Astrocyte of the spinal cord (primary cell): ENCODE data around the gene TGFBR3L.
A peak's percentile ranks its signal among the peaks of the same experiment; 100 is the strongest.
"Not testable (repeated sequence)": the region's sequence is repeated elsewhere in the genome, so short reads cannot be mapped to it uniquely, and the experiment has no call there.

ENCODE experiments used
- DNase-seq: peaks from one replicate; pipeline ENCODE4 v3.0.0; 2011; ENCODE audit warnings: low read depth, low spot score
- H3K4me3 ChIP-seq: 2 replicates; pipeline ENCODE4 v1.5.1; 2011; ENCODE audit warnings: low read depth, mild to moderate bottlenecking, low read length, moderate library complexity
- CTCF ChIP-seq: IDR thresholded peaks from 2 replicates; pipeline ENCODE4 v1.5.1; 2012; ENCODE audit warnings: low read depth, mild to moderate bottlenecking, low read length, inconsistent platforms
- in situ Hi-C: cut with HindIII; loops from 2 replicates; pipeline ENCODE4 v1.10.0; 2017; ENCODE audit warnings: low sequenced_read_pairs

The TGFBR3L gene

GRCh38 chr19:7888826-7889217 is 25.8 kb upstream of the TGFBR3L start:
- in situ Hi-C loops, result no loop called here
- DNase-seq, result no peak
- H3K4me3 ChIP-seq, result peak overlapping the region; percentile 63
- no peak for TF ChIP-seq CTCF

GRCh38 chr19:7893362-7894101 is 21.1 kb upstream of the TGFBR3L start:
- DNase-seq, result peak; percentile 51
- in situ Hi-C loops, H3K4me3 ChIP-seq: not testable (repeated sequence)

- no peak for TF ChIP-seq CTCF
- no peak overlapping the region for H3K4me3 ChIP-seq
- in situ Hi-C loops, result no loop called here
- DNase-seq, result no peak
Measured at GRCh38 chr19:7894612-7895309, 19.9 kb upstream of the TGFBR3L start.

GRCh38 chr19:7895565-7895964 is 19.1 kb upstream of the TGFBR3L start:
- TF ChIP-seq CTCF, result no peak
- H3K4me3 ChIP-seq, result no peak overlapping the region
- in situ Hi-C loops, result no loop called here
- DNase-seq, result no peak

GRCh38 chr19:7897292-7897691 is 17.3 kb upstream of the TGFBR3L start:
- TF ChIP-seq CTCF, result no peak
- no peak for DNase-seq
- in situ Hi-C loops, result no loop called here
- no peak overlapping the region for H3K4me3 ChIP-seq

- TF ChIP-seq CTCF, result no peak
- in situ Hi-C loops, result no loop called here
- DNase-seq, result no peak
- no peak overlapping the region for H3K4me3 ChIP-seq
Measured at GRCh38 chr19:7898967-7899366, 15.7 kb upstream of the TGFBR3L start.

GRCh38 chr19:7899751-7900378 is 14.8 kb upstream of the TGFBR3L start:
- no peak for TF ChIP-seq CTCF
- H3K4me3 ChIP-seq, result no peak overlapping the region
- DNase-seq, result no peak
- in situ Hi-C loops, result no loop called here
